ENCODE measurements around the gene PTTG1IP2. TPM values are rescaled to one million over a fixed set of nuclear protein-coding genes. Genes with fewer than 3 reads are reported as not detected.

PTTG1IP2 gene
- total and polyA plus RNA-seq, 9 of the 15 experiments (the other 6 are each of a cell fraction or from before 2014, with no cell fraction given): not detected

- in situ Hi-C loops (cut with MboI): no loop called here
- intact Hi-C loops (cut with micrococcal nuclease): no loop called here
- no peaks in the 10 kb centered on the region for H3K9me3 ChIP-seq (replicated peaks; ENCODE audit: control insufficient read depth, insufficient read depth, low read depth, low read length)
- no peak overlapping the region for H3K9ac ChIP-seq (ENCODE audit: insufficient read depth in 1 of 2, low read depth in 2 of 2, low read length in 2 of 2)
- no peaks in the 10 kb centered on the region for H4K20me1 ChIP-seq (replicated peaks; ENCODE audit: control insufficient read depth, insufficient read depth, low read length)
- ATAC-seq: no peak
- H3K36me3 ChIP-seq (ENCODE audit: control insufficient read depth, insufficient read depth, low read length): no peaks in the 10 kb centered on the region
- H3K27me3 ChIP-seq (ENCODE audit: control insufficient read depth in 2 of 2, insufficient read depth in 2 of 2, low read length in 2 of 2): no peaks in the 10 kb centered on the region
- H3K4me3 ChIP-seq: no peak overlapping the region
- CTCF ChIA-PET (ENCODE audit: low intra/inter-chr PET ratio): no interaction called here
- peak; percentile 69 for FAIRE-seq
- no peak for TF ChIP-seq PML (IDR thresholded peaks at IDR 0.05; ENCODE audit: low read length)
- no peak for TF ChIP-seq PRDM10 (IDR thresholded peaks at IDR 0.05; ENCODE audit: partially characterized antibody)
- H3K4me1 ChIP-seq (replicated peaks in 1 of 2; ENCODE audit: control insufficient read depth in 2 of 2, insufficient read depth in 2 of 2, low read length in 2 of 2): no peaks in the 10 kb centered on the region
- no TSS peak for BruUV-seq (replicated peaks)
- H3K27ac ChIP-seq (ENCODE audit: extremely low read depth, low read depth, low read length): no peak overlapping the region
- no peak for DNase-seq (ENCODE audit: extremely low read depth in 1 of 4, low spot score in 3 of 4)
- no peak overlapping the region for H2AFZ ChIP-seq (ENCODE audit: low read depth, low read length)
- no peak overlapping the region for H3K4me2 ChIP-seq (ENCODE audit: insufficient read depth, low read length)
- POLR2A ChIA-PET: no interaction called here
- 0% methylated on average over 1 of the region's 1 CpG for WGBS (ENCODE audit: insufficient coverage, low coverage, missing lambda C conversion rate)
- no peaks in the 10 kb centered on the region for H3K79me2 ChIP-seq (ENCODE audit: control insufficient read depth, insufficient read depth, low read length)
- H3K9me1 ChIP-seq (ENCODE audit: control insufficient read depth, insufficient read depth, low read length): no peaks in the 10 kb centered on the region
Measured at GRCh38 chr7:90507692-90508091, 38.3 kb downstream of the PTTG1IP2 start.

GRCh38 chr7:90511776-90512175 is 42.3 kb downstream of the PTTG1IP2 start:
- WGBS (ENCODE audit: insufficient coverage, low coverage, missing lambda C conversion rate): 0% methylated on average over 2 of the region's 2 CpGs
- intact Hi-C loops (cut with micrococcal nuclease): no loop called here
- no peak overlapping the region for H3K9ac ChIP-seq (ENCODE audit: insufficient read depth in 1 of 2, low read depth in 2 of 2, low read length in 2 of 2)
- POLR2A ChIA-PET: interaction anchor here (0.7 kb wide), 1 partner anchor 13 kb away, joined by 3 read pairs; no protein-coding TSS in a partner anchor
- H3K9me1 ChIP-seq (ENCODE audit: control insufficient read depth, insufficient read depth, low read length): no peaks in the 10 kb centered on the region
- H3K27ac ChIP-seq (ENCODE audit: extremely low read depth, low read depth, low read length): no peak overlapping the region
- H3K27me3 ChIP-seq (ENCODE audit: control insufficient read depth in 2 of 2, insufficient read depth in 2 of 2, low read length in 2 of 2): no peaks in the 10 kb centered on the region
- no peak overlapping the region for H2AFZ ChIP-seq (ENCODE audit: low read depth, low read length)
- CTCF ChIA-PET (ENCODE audit: low intra/inter-chr PET ratio): no interaction called here
- no peak for FAIRE-seq
- no peaks in the 10 kb centered on the region for H3K9me3 ChIP-seq (replicated peaks; ENCODE audit: control insufficient read depth, insufficient read depth, low read depth, low read length)
- BruUV-seq (replicated peaks): no TSS peak
- no peaks in the 10 kb centered on the region for H3K79me2 ChIP-seq (ENCODE audit: control insufficient read depth, insufficient read depth, low read length)
- H4K20me1 ChIP-seq (replicated peaks; ENCODE audit: control insufficient read depth, insufficient read depth, low read length): no peaks in the 10 kb centered on the region
- in situ Hi-C loops (cut with MboI): no loop called here
- no peaks in the 10 kb centered on the region for H3K36me3 ChIP-seq (ENCODE audit: control insufficient read depth, insufficient read depth, low read length)
- no peak overlapping the region for H3K4me3 ChIP-seq
- no peak for ATAC-seq
- H3K4me2 ChIP-seq (ENCODE audit: insufficient read depth, low read length): no peak overlapping the region
- no peak for DNase-seq (ENCODE audit: extremely low read depth in 1 of 4, low spot score in 3 of 4)
- no peaks in the 10 kb centered on the region for H3K4me1 ChIP-seq (replicated peaks in 1 of 2; ENCODE audit: control insufficient read depth in 2 of 2, insufficient read depth in 2 of 2, low read length in 2 of 2)
- TF ChIP-seq RFX5 (IDR thresholded peaks at IDR 0.05; ENCODE audit: low read depth, low read length) (no peak), E2F8 (IDR thresholded peaks at IDR 0.05; ENCODE audit: low read depth, partially characterized antibody) (no peak), ZFP30 (CRISPR knock-in tag; IDR thresholded peaks at IDR 0.05; ENCODE audit: borderline replicate concordance) (no peak), ATF7 (IDR thresholded peaks at IDR 0.05) (no peak), ZBTB2 (IDR thresholded peaks at IDR 0.05) (no peak), MTA3 (IDR thresholded peaks at IDR 0.05; ENCODE audit: borderline replicate concordance) (no peak), FOS (IDR thresholded peaks at IDR 0.05; ENCODE audit: extremely low read depth, insufficient read length) (no peak)
